ENCODE data around the gene TOX2. TPM values are rescaled to one million over a fixed set of nuclear protein-coding genes. Genes with fewer than 3 reads are reported as not detected.

Gene TOX2, protein sequence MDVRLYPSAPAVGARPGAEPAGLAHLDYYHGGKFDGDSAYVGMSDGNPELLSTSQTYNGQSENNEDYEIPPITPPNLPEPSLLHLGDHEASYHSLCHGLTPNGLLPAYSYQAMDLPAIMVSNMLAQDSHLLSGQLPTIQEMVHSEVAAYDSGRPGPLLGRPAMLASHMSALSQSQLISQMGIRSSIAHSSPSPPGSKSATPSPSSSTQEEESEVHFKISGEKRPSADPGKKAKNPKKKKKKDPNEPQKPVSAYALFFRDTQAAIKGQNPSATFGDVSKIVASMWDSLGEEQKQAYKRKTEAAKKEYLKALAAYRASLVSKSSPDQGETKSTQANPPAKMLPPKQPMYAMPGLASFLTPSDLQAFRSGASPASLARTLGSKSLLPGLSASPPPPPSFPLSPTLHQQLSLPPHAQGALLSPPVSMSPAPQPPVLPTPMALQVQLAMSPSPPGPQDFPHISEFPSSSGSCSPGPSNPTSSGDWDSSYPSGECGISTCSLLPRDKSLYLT
- 2.4 and 2.8 TPM in 2 replicates for total RNA-seq

GRCh38 chr20:43914311-43915210 is at the start of gene TOX2:
Gene TOX2 (plus strand): TSS chr20:43914852. CDS start chr20:43914892, 40 bp downstream.

Other genes with a start within 250 kb of the TOX2 start
- gene MYBL2, start 247.7 kb upstream of the TOX2 start, total RNA-seq, result 10.3 and 20.7 TPM in 2 replicates
- gene GTSF1L, start 187.8 kb upstream of the TOX2 start, total RNA-seq, result not detected in 2 replicates

All from endothelial cell of coronary artery (primary cell).